ENCODE data around the gene FOXB2.
"Not testable (repeated sequence)": the region's sequence is repeated elsewhere in the genome, so short reads cannot be mapped to it uniquely, and the experiment has no call there.

The FOXB2 gene

GRCh38 chr9:77019236-77019925 lies at the start of gene FOXB2:
Gene FOXB2, plus strand, starts transcription at chr9:77019655. Its CDS starts 0 bp downstream, at chr9:77019655.
- no peak for DNase-seq

- DNase-seq, result no peak
Measured at GRCh38 chr9:76969716-76970115, 49.7 kb upstream of the FOXB2 start.

DNA sequence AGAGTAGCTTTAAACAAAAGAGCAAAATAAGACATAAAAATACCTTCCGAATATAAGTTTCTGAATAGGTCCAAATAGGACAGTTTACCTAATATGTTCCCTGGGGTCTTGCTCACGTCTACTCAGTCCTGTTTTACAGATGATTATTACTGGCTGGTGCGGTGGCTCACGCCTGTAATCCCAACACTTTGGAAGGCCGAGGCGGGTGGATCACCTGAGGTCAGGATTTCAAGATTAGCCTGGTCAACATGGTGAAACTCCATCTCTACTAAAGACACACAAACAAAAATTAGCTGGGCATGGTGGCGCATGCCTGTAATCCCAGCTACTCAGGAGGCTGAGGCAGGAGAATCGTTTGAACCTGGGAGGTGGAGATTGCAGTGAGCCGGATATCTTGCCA lies 40.6 kb upstream of the FOXB2 start:
- not testable (repeated sequence) for DNase-seq

DNA sequence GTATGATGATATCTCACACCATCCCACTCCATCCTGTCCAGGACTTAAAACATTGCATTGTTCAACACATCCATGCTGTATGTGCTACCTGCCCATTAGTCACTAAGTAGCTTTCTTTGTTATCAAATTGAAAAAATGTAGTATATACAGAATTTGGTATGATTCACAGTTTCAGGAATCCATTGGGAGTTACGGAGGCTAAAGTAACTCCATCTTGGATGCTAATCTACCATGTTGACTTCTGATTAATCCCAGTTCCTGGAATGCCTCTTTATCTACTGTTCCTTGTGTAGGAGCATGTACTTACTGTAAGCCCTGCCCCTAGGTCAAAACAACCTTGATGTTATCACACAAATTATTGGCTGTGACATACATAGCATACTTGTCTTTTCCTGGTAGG lies 38.9 kb upstream of the FOXB2 start:
- DNase-seq, result no peak

DNA sequence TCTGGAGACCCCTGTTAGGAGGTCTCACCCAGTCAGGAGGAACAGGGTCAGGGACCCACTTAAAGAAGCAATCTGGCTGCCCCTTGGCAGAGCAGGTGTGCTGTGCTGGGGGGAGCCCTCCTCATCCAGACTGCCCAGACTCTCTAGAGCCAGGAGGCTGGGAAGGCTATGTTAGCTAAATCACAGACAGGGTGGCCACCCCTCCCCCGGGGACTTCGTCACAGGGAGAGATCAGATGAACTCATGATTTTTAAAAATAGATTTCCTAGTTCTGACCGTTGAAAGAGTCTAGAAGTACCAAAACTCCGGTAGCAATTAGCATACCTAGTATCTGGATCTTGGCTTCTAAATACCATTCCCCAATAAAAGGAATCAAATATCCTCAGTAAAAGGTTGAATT lies 35.0 kb upstream of the FOXB2 start:
- DNase-seq, result no peak

GRCh38 chr9:76985581-76985980 lies 33.9 kb upstream of the FOXB2 start:
- DNase-seq, result no peak

DNA sequence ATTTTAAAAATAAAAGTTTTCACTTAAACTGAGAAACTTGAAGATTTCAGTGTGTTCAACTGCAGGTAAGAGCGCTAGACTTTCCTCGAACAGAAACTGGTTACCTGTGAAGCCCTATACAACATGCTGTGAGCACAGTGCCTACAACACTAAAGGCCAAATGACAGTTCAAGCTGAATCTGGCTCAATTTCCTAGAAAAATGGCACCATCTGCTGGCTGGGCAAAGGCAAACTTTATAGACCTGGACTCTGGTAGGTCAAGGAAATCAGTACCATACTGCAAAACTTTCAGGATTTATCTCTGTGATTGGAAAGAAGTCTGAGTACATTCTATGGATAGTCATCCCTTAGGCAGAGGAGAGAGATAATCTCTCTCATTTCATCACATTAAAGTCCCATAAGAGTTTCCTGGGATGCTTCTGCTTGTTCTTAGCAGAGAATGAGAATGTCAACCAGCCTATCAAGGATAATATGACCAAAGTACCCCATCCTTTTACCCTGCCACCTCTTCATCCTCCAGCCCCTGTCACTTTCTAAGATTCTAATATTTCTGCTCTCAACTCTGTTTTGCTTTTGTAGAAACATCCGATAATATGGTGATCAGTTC lies 31.8 kb upstream of the FOXB2 start:
- no peak for DNase-seq

DNA sequence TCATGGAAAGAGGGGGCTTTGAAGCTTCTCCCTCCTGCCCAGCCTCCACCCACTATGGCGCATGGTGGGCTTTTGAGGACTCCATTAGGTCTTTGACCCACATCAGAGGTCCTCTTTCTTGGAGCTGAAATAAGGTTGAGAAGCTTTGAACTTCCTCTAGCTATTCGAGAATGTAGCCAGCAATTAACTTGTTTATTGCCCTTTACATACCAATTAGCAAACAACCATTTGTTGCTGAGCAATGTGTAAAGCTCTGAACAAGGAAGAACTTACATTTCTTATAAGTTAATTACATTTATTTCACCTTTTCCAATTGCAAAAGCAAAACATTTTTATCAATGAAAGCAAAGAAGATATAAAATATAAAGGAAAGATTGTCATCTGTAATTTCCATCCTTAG lies 30.5 kb upstream of the FOXB2 start:
- DNase-seq, result no peak

- no peak for DNase-seq
Measured at GRCh38 chr9:76989501-76989900, 30.0 kb upstream of the FOXB2 start.

GRCh38 chr9:76996700-76997099 lies 22.8 kb upstream of the FOXB2 start:
- DNase-seq, result no peak

GRCh38 chr9:76999261-76999660 lies 20.2 kb upstream of the FOXB2 start:
- DNase-seq, result no peak

- no peak for DNase-seq
Measured at GRCh38 chr9:77000330-77000729, 19.1 kb upstream of the FOXB2 start.

GRCh38 chr9:77003366-77003765 lies 16.1 kb upstream of the FOXB2 start:
- DNase-seq, result no peak

- DNase-seq, result no peak
Measured at GRCh38 chr9:77005216-77005615, 14.2 kb upstream of the FOXB2 start.

DNA sequence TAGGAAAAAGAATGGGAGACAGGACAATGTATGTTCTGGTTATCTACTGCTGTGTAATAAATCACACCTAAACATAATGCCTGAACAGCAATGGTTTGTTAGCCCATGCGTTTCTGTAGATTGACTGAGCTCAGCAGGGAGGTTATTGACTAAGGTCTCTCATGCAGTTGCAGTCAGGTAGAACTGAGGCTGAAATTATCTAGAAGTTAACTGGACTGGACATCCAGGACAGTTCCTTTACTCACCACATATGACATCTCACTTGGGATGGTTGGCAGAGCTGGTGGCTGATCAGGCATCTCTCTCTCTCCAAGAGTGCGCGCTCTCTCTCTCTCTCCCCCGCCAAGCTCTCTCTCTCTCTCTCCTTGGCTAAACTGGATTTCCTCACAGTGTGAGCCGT lies 8.9 kb upstream of the FOXB2 start:
- no peak for DNase-seq

- DNase-seq, result peak; percentile 39 to 40
Measured at GRCh38 chr9:77011973-77012821, 7.3 kb upstream of the FOXB2 start.

GRCh38 chr9:77013206-77013931 lies 6.1 kb upstream of the FOXB2 start:
- no peak for DNase-seq

GRCh38 chr9:77013932-77014596 lies 5.4 kb upstream of the FOXB2 start:
- DNase-seq, result no peak

GRCh38 chr9:77014597-77015263 lies 4.7 kb upstream of the FOXB2 start:
- DNase-seq, result no peak

- no peak for DNase-seq
Measured at GRCh38 chr9:77015327-77016048, 4.0 kb upstream of the FOXB2 start.

DNA sequence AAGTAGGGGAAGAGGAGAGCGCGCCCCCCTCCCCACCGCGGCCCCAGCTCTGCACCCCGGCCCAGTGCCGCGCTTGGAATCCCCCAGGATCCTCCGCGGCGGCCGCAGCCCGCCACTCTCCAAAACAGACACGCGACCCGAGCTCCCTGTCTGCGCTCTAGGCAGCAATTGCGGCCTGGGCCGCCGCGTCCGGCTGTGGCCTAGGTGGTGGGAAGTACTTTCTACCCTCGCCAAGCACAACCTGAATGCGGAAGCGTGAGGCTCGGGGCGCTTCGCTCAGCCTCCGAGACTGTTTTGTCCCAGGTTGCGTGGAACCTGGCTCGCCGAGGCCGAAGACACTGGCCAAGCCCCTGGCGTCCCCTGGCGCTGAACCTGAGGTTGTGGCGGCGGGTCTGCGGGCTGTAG lies 3.3 kb upstream of the FOXB2 start:
- DNase-seq, result no peak

Data from CD4-positive, alpha-beta T cell treated with Interleukin-4 for 1 hour (primary cell).